ENCODE data around the gene CXCL11.
A peak's percentile ranks its signal among the peaks of the same experiment; 100 is the strongest.

Gene CXCL11

DNA sequence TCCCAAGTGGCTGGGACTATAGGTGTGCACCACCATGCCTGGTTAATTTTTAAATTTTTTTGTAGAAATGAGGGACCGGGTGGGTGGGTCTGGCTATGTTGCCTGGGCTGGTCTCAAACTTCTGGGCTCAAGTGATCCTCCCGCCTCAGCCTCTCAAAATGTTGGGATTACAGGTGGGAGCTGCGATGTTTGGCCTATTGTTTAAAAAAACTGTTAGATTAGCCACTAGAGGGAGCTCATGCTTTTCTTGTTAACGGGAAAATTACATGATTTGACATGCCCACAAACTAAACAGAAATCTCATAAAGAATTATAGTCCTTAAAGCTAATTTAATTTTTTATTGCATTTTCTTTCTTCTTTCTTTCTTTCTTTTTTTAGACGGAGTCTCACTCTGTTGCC lies 40.1 kb downstream of the CXCL11 start:
- H3K4me3 ChIP-seq (ENCODE audit: control insufficient read depth, low read depth, low read length), result no peak overlapping the region
- TF ChIP-seq, protein P1, sequence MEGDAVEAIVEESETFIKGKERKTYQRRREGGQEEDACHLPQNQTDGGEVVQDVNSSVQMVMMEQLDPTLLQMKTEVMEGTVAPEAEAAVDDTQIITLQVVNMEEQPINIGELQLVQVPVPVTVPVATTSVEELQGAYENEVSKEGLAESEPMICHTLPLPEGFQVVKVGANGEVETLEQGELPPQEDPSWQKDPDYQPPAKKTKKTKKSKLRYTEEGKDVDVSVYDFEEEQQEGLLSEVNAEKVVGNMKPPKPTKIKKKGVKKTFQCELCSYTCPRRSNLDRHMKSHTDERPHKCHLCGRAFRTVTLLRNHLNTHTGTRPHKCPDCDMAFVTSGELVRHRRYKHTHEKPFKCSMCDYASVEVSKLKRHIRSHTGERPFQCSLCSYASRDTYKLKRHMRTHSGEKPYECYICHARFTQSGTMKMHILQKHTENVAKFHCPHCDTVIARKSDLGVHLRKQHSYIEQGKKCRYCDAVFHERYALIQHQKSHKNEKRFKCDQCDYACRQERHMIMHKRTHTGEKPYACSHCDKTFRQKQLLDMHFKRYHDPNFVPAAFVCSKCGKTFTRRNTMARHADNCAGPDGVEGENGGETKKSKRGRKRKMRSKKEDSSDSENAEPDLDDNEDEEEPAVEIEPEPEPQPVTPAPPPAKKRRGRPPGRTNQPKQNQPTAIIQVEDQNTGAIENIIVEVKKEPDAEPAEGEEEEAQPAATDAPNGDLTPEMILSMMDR (IDR thresholded peaks at IDR 0.05; ENCODE audit: control insufficient read depth, insufficient read depth, low read depth, low read length, missing control alignments), result peak; percentile 54
- DNase-seq (ENCODE audit: low read depth), result peak; percentile 16

DNA sequence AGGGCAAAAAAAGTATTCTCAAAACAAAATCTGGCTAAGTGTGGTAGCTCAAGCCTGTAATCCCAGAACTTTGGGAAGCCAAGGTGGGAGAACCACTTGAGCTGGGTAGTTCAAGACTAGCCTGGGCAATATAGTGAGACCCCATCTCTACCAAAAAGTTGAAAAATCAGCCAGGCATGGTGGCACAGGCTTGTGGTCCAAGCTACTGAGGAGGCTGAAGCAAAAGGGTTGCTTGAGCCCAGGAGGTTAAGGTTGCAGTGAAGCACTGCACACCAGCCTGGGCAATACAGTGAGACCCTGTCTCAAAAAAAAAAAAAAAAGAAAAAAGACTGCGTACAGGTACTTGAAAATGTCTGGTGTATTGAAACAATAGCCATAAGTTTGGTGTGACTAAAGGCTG lies 43.4 kb downstream of the CXCL11 start:
- TF ChIP-seq, protein P1 (IDR thresholded peaks at IDR 0.05; ENCODE audit: control insufficient read depth, insufficient read depth, low read depth, low read length, missing control alignments), result no peak

DNA sequence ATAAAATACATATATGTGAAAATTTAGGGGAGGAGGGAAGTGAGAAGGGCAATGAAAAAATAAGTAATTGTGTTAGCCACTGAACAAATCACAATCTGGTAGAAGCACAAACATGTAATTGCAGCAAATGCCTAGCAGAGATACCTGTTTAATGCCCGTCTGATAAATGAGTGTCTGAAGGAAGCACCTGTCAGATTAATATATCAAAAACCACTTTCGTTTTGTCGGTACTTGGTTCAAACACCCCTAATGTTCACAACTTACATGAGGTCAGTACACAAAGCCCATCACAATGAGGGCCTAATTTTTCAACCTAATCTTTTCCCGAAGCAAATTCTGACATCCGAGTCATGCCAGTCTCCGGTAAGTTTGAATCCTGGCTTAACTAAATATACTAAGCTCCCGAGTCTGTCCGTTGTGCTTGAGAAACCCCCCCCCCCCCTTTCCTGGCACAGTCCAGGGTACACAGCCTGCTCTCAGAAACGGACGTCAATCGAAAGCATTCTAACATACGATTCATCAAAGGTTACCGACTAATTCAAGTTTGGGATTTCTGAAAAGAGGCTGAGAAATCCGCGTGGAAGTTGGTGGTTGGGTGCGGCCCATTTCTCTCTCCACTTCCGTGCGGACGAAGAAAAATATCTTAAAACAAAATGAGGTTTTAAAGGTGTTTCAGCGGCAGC lies 45.9 kb downstream of the CXCL11 start:
- peak overlapping the region; percentile 89 for H3K4me3 ChIP-seq (ENCODE audit: control insufficient read depth, low read depth, low read length)
- no peak for DNase-seq (ENCODE audit: low read depth)
- TF ChIP-seq, protein P1 (IDR thresholded peaks at IDR 0.05; ENCODE audit: control insufficient read depth, insufficient read depth, low read depth, low read length, missing control alignments), result no peak

More for the DNA sequence above, 43.4 kb downstream of the CXCL11 start:
- no peak for DNase-seq (ENCODE audit: low read depth)
- no peak overlapping the region for H3K4me3 ChIP-seq (ENCODE audit: control insufficient read depth, low read depth, low read length)

DNA sequence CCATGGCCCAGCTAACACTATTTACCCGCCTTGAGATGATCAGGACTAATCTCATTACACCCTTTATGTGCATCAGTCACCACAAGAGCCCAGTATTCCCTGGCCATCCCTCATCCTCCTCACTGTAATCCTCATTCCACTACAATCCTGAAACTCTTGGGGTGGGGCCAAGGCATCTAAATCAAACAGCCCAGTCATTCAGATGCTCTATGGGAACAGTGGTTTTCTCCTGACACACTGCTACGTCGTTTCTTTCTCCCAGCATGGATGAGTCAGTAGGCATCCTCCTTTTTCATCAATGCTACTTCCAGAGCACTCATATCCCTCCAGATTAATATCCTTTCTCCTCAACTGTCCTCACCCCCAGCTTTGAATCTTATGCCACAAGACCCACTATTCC lies 50.8 kb downstream of the CXCL11 start:
- no peak overlapping the region for H3K4me3 ChIP-seq (ENCODE audit: control insufficient read depth, low read depth, low read length)
- DNase-seq (ENCODE audit: low read depth), result peak; percentile 51
- TF ChIP-seq, protein P1 (IDR thresholded peaks at IDR 0.05; ENCODE audit: control insufficient read depth, insufficient read depth, low read depth, low read length, missing control alignments), result no peak

Data from AG09309 (cell line).